ENCODE measurements around the gene DECR2. TPM values are rescaled to one million over a fixed set of nuclear protein-coding genes. Genes with fewer than 3 reads are reported as not detected.

DECR2 gene
- total and polyA plus RNA-seq, 9 of the 15 experiments (the other 6 are each of a cell fraction or from before 2014, with no cell fraction given): 1.0 to 31.9 (median 10.3) TPM

DNA sequence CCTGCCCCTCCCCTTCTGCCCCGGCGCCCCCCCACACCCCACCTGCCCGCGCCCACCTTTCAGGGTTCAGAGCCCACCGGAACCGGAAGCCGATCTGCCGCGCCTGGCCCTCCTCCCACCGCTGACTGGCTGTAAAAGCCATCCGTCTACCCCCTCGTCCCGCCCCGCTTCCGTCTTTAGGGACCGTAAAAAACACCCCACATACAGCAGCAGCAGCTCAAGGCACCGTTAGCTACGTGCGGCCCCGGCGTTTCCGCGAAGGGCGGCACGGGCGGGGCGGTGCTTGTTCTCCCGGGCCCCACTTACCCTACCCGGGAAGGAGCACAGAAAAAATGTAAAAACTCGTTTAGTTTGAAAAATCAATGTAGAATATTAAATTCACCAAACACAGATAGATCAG, 31.2 kb upstream of the DECR2 start, which contains the start of gene MRPL28 (continued):
- no peak for TF ChIP-seq ZNF518B (CRISPR knock-in tag; IDR thresholded peaks at IDR 0.05)
- no peak for TF ChIP-seq IRF2 (CRISPR knock-in tag; IDR thresholded peaks at IDR 0.05)
- TF ChIP-seq RCOR1 (IDR thresholded peaks at IDR 0.05; ENCODE audit: borderline replicate concordance in 1 of 2, low read depth in 2 of 2, low read length in 2 of 2): peak in 1 of 2 experiments; percentile 54; a peak in 2 of 4 replicates
- TF ChIP-seq STAT5A (IDR thresholded peaks at IDR 0.05; ENCODE audit: borderline replicate concordance, low read length): no peak
- TF ChIP-seq NELFE (IDR thresholded peaks at IDR 0.05; ENCODE audit: insufficient read depth, insufficient read length): no peak
- no peak for TF ChIP-seq KHSRP (IDR thresholded peaks at IDR 0.05)
- TF ChIP-seq ZNF224 (CRISPR knock-in tag; IDR thresholded peaks at IDR 0.05): no peak
- no peak for TF ChIP-seq FOXP1 (CRISPR knock-in tag; IDR thresholded peaks at IDR 0.05)
- peak; percentile 88 for TF ChIP-seq NR2C1 (IDR thresholded peaks at IDR 0.05)
- TF ChIP-seq NR2C1 (tag; IDR thresholded peaks at IDR 0.05): peak; percentile 87
- no peak for TF ChIP-seq PTRF (tag; IDR thresholded peaks at IDR 0.05)
- TF ChIP-seq, protein P1, sequence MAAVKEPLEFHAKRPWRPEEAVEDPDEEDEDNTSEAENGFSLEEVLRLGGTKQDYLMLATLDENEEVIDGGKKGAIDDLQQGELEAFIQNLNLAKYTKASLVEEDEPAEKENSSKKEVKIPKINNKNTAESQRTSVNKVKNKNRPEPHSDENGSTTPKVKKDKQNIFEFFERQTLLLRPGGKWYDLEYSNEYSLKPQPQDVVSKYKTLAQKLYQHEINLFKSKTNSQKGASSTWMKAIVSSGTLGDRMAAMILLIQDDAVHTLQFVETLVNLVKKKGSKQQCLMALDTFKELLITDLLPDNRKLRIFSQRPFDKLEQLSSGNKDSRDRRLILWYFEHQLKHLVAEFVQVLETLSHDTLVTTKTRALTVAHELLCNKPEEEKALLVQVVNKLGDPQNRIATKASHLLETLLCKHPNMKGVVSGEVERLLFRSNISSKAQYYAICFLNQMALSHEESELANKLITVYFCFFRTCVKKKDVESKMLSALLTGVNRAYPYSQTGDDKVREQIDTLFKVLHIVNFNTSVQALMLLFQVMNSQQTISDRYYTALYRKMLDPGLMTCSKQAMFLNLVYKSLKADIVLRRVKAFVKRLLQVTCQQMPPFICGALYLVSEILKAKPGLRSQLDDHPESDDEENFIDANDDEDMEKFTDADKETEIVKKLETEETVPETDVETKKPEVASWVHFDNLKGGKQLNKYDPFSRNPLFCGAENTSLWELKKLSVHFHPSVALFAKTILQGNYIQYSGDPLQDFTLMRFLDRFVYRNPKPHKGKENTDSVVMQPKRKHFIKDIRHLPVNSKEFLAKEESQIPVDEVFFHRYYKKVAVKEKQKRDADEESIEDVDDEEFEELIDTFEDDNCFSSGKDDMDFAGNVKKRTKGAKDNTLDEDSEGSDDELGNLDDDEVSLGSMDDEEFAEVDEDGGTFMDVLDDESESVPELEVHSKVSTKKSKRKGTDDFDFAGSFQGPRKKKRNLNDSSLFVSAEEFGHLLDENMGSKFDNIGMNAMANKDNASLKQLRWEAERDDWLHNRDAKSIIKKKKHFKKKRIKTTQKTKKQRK (IDR thresholded peaks at IDR 0.05; ENCODE audit: borderline replicate concordance, low read depth, low read length): peak; percentile 62; the same call in 1 of the 2 replicates

Data from K562 (cell line).